HEK293 (cell line): ENCODE results near the gene MLLT6.
A peak's percentile ranks its signal among the peaks of the same experiment; 100 is the strongest.

ENCODE experiments used
- CTCF ChIA-PET: fragments of 350-600 bp; formaldehyde crosslinking; extraction: SDS; loops from one replicate; lab custom pipeline; 2021; ENCODE audit warnings: antibody characterized with exemption; lab: Yijun Ruan, JAX
- POLR2A ChIA-PET: fragments of 300-600 bp; formaldehyde crosslinking; extraction: SDS; loops from one replicate; lab custom pipeline; 2020; ENCODE audit warnings: antibody characterized with exemption, inconsistent platforms; lab: Yijun Ruan, JAX
- H3K27ac ChIP-seq: fragments of 200-500 bp; sonication (Bioruptor generic); 2 replicates; pipeline ENCODE4 v1.5.1; 2014; ENCODE audit warnings: low read depth, low read length, control low read depth, inconsistent platforms; ENCODE audit errors: extremely low read depth
- H3K36me3 ChIP-seq, 2 experiments: fragments of 200-500 bp in 1 of 2; sonication (Bioruptor generic) in 1 of 2; 1 replicate in 1 of 2; 2 replicates in 1 of 2; pipeline ENCODE4 v1.5.1; 2014 to 2017; ENCODE audit warnings: inconsistent platforms in 2 of 2, low read length in 2 of 2; ENCODE audit not compliant: control insufficient read depth in 2 of 2, insufficient read depth in 1 of 2
- H3K4me1 ChIP-seq: fragments of 200-500 bp; sonication (Bioruptor generic); 2 replicates; pipeline ENCODE4 v1.5.1; 2014; ENCODE audit warnings: mild to moderate bottlenecking, low read length, inconsistent platforms; ENCODE audit not compliant: control insufficient read depth, insufficient read depth
- H3K4me3 ChIP-seq: 2 replicates; pipeline ENCODE4 v1.5.1; 2011; ENCODE audit warnings: low read depth, mild to moderate bottlenecking, control low read depth, low read length, moderate library complexity
- H3K9me3 ChIP-seq: fragments of 200-500 bp; sonication (Bioruptor generic); 2 replicates; pipeline ENCODE4 v1.5.1; 2014; ENCODE audit warnings: low read depth, low read length, inconsistent platforms; ENCODE audit not compliant: control insufficient read depth, insufficient read depth
- CTCF ChIP-seq: fragments of 450-650 bp; formaldehyde crosslinking; IDR thresholded peaks from 2 replicates; pipeline ENCODE4 v1.5.1; 2016; ENCODE audit warnings: missing biosample characterization, missing genetic modification characterization
- EGR2 ChIP-seq: fragments of 450-650 bp; formaldehyde crosslinking; IDR thresholded peaks from 2 replicates; pipeline ENCODE4 v1.5.1; 2016; ENCODE audit warnings: low read depth, missing biosample characterization, missing genetic modification characterization
- GLIS1 ChIP-seq: fragments of 450-650 bp; formaldehyde crosslinking; IDR thresholded peaks from 2 replicates; pipeline ENCODE4 v1.5.1; 2016; ENCODE audit warnings: missing biosample characterization, missing genetic modification characterization
- MZF1 ChIP-seq: fragments of 450-650 bp; formaldehyde crosslinking; IDR thresholded peaks from 2 replicates; pipeline ENCODE4 v1.5.1; 2017; ENCODE audit warnings: missing biosample characterization, missing genetic modification characterization, borderline replicate concordance
- SALL2 ChIP-seq: fragments of 450-650 bp; formaldehyde crosslinking; IDR thresholded peaks from 2 replicates; pipeline ENCODE4 v1.5.0; 2017; ENCODE audit warnings: missing biosample characterization, mild to moderate bottlenecking, missing genetic modification characterization, borderline replicate concordance
- SCRT2 ChIP-seq: fragments of 450-650 bp; formaldehyde crosslinking; IDR thresholded peaks from 2 replicates; pipeline ENCODE4 v1.5.1; 2016; ENCODE audit warnings: missing biosample characterization, missing genetic modification characterization
- ZBTB48 ChIP-seq: fragments of 450-650 bp; formaldehyde crosslinking; IDR thresholded peaks from 2 replicates; pipeline ENCODE4 v1.5.1; 2016; ENCODE audit warnings: missing biosample characterization, missing genetic modification characterization
- ZBTB7A ChIP-seq: fragments of 450-650 bp; formaldehyde crosslinking; IDR thresholded peaks from 2 replicates; pipeline ENCODE4 v1.5.1; 2016; ENCODE audit warnings: low read depth, missing biosample characterization, missing genetic modification characterization
- ZNF114 ChIP-seq: fragments of 450-650 bp; formaldehyde crosslinking; IDR thresholded peaks from 2 replicates; pipeline ENCODE4 v1.5.0; 2017; ENCODE audit warnings: missing biosample characterization, missing genetic modification characterization
- ZNF157 ChIP-seq: fragments of 450-650 bp; formaldehyde crosslinking; IDR thresholded peaks from 2 replicates; pipeline ENCODE4 v1.5.1; 2016; ENCODE audit warnings: missing biosample characterization, missing genetic modification characterization
- ZNF23 ChIP-seq: fragments of 450-650 bp; formaldehyde crosslinking; IDR thresholded peaks from 2 replicates; pipeline ENCODE4 v1.5.1; 2016; ENCODE audit warnings: missing biosample characterization, missing genetic modification characterization, borderline replicate concordance
- ZNF266 ChIP-seq: fragments of 450-650 bp; formaldehyde crosslinking; IDR thresholded peaks from 2 replicates; pipeline ENCODE4 v1.5.1; 2016; ENCODE audit warnings: missing biosample characterization, missing genetic modification characterization, low read depth
- ZNF274 ChIP-seq, 2 experiments: fragments of 200-500 bp in 1 of 2; fragments of 450-650 bp in 1 of 2; sonication (Bioruptor generic) in 1 of 2; formaldehyde crosslinking in 1 of 2; IDR thresholded peaks; 2 replicates each; pipeline versions ENCODE4 v1.5.1 to v1.6.1; 2014 to 2016; ENCODE audit warnings: borderline replicate concordance in 1 of 2, inconsistent platforms in 1 of 2, low read length in 1 of 2, missing biosample characterization in 1 of 2, missing genetic modification characterization in 1 of 2
- ZNF530 ChIP-seq: fragments of 450-650 bp; formaldehyde crosslinking; IDR thresholded peaks from 2 replicates; pipeline ENCODE4 v1.5.1; 2016; ENCODE audit warnings: low read depth, missing biosample characterization, missing genetic modification characterization
- ZNF558 ChIP-seq: fragments of 450-650 bp; formaldehyde crosslinking; IDR thresholded peaks from 2 replicates; pipeline ENCODE4 v1.5.1; 2016; ENCODE audit warnings: missing biosample characterization, missing genetic modification characterization
- ZNF654 ChIP-seq: fragments of 450-650 bp; formaldehyde crosslinking; IDR thresholded peaks from 2 replicates; pipeline ENCODE4 v1.5.1; 2016; ENCODE audit warnings: low read depth, missing biosample characterization, missing genetic modification characterization
- ZSCAN18 ChIP-seq: fragments of 450-650 bp; formaldehyde crosslinking; IDR thresholded peaks from 2 replicates; pipeline ENCODE4 v1.5.1; 2016; ENCODE audit warnings: missing biosample characterization, missing genetic modification characterization
- TF ChIP-seq, protein P1 (sequence below): fragments of 450-650 bp; formaldehyde crosslinking; conservative IDR thresholded peaks from 2 replicates; pipeline ENCODE4 v1.5.1; 2016; ENCODE audit warnings: low read depth, missing biosample characterization, missing genetic modification characterization
- TF ChIP-seq, protein P2 (sequence below): fragments of 450-650 bp; formaldehyde crosslinking; IDR thresholded peaks from 2 replicates; pipeline ENCODE4 v1.5.1; 2017; ENCODE audit warnings: missing biosample characterization, missing genetic modification characterization

Gene MLLT6

DNA sequence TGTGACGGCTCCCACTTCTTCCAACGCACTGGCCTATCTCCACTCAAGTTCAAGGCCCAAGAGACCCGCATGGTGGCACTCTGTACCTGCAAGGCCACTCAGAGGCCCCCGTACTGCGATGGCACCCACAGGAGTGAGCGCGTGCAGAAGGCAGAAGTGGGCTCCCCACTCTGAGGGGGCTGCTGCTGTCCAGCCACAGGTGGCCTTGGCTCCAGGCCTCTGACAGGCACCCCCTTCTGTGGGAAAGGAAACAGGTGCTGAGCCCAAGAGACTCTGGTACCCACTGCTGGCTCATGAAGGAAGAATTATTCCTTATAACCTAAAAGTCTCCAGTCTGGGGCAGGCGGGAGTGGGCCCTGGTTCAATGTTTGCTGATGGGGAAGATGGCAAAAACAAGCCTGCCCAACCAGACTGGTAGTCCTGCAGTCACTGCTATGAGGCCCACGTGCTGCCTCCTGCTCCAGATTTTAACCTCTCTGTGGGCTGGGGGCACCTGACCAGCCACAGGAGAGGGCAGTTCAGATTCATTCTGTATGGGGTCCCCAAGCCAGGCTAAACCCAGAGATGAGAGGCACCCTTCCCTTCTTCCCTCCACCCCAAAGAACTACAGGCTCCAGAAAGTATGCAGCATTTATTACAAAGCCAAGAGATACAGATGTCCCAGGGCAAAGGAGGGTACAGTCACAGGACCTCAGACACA is 28.4 kb downstream of the MLLT6 start:
- H3K4me1 ChIP-seq = peaks cover 5% of the 10 kb centered on the region
- H3K36me3 ChIP-seq = peaks cover 23 to 68% of the 10 kb centered on the region in 2 experiments
- no peaks in the 10 kb centered on the region for H3K9me3 ChIP-seq
- H3K27ac ChIP-seq = no peak overlapping the region; the same call in 1 of the 2 replicates
- no peak overlapping the region for H3K4me3 ChIP-seq
- POLR2A ChIA-PET = interaction anchor here (0.5 to 1.7 kb wide), 3 partner anchors 12 to 269 kb away, joined by 3 to 6 read pairs (median 3); no protein-coding TSS in a partner anchor
- CTCF ChIA-PET = interaction anchor here (0.7 to 3.7 kb wide), 8 partner anchors 11 to 1805 kb away, joined by 3 to 60 read pairs (median 8); partner anchors contain the start of gene EPOP
- TF ChIP-seq SCRT2 (tag by site-specific recombination) (peak; percentile 63), ZNF274 (IDR thresholded peaks at IDR 0.05; ENCODE audit: low read length) (no peak), ZNF274 (tag by site-specific recombination; IDR thresholded peaks at IDR 0.05; ENCODE audit: borderline replicate concordance) (no peak)

DNA sequence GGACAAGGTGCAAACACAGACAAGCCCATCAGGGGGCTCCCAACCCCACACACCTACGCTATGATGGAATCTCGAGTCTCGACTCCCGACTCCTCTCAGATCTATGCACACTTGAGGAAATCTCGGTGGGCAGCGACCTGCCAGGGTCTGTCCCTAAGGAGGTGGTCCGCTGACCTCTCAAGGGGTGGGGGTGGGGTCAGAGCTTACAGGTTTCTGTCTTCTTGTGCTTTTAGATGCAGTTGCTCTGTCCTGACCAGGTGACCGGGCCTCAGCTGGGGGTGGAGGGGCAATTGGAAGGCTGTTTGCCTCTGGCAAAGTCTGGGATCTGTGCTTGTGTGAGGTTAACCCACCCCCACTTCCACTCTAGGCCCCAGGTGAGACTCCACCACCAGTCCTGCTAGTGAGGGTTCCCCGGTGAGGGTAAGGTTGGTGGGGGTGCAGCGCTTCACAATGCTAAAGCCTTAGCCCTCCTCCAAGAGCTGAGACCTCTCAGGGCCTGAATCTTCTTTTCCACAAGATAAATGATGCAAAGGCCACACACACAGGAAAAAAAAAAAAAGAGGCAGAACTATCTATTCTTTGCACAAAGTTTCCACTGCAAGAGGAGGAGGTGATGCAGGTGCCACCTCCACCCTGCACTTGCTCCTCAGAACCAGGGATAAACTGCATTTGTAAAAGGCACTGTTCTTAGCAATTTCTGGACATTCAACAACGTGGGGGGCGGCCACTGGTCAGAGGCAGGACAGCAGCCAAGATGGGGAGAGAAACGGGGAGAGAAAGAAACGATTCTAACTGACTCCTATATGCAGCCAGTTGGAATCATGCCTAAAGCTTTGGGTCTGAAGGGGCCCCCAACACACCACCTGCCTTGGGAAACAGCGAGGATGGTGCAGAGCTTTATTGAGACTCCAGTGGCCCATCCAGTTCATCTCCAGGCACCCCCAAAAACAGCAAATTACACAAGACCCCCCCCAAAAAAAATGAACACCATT is 29.2 kb downstream of the MLLT6 start:
- ChIA-PET POLR2A (interaction anchor here (0.6 to 3.2 kb wide), 9 partner anchors 10 to 62 kb away, joined by 3 to 18 read pairs (median 6); partner anchors contain the start of gene PSMB3), CTCF (interaction anchor here (0.6 to 3.7 kb wide), 38 partner anchors 9 to 1804 kb away, joined by 3 to 60 read pairs (median 4); partner anchors contain the start of genes EPOP and PCGF2)
- Histone ChIP-seq H3K36me3 (peaks cover 23 to 77% of the 10 kb centered on the region in 2 experiments), H3K27ac (no peak overlapping the region), H3K9me3 (no peaks in the 10 kb centered on the region), H3K4me3 (no peak overlapping the region), H3K4me1 (peaks cover 5% of the 10 kb centered on the region)
- TF ChIP-seq, protein P1, sequence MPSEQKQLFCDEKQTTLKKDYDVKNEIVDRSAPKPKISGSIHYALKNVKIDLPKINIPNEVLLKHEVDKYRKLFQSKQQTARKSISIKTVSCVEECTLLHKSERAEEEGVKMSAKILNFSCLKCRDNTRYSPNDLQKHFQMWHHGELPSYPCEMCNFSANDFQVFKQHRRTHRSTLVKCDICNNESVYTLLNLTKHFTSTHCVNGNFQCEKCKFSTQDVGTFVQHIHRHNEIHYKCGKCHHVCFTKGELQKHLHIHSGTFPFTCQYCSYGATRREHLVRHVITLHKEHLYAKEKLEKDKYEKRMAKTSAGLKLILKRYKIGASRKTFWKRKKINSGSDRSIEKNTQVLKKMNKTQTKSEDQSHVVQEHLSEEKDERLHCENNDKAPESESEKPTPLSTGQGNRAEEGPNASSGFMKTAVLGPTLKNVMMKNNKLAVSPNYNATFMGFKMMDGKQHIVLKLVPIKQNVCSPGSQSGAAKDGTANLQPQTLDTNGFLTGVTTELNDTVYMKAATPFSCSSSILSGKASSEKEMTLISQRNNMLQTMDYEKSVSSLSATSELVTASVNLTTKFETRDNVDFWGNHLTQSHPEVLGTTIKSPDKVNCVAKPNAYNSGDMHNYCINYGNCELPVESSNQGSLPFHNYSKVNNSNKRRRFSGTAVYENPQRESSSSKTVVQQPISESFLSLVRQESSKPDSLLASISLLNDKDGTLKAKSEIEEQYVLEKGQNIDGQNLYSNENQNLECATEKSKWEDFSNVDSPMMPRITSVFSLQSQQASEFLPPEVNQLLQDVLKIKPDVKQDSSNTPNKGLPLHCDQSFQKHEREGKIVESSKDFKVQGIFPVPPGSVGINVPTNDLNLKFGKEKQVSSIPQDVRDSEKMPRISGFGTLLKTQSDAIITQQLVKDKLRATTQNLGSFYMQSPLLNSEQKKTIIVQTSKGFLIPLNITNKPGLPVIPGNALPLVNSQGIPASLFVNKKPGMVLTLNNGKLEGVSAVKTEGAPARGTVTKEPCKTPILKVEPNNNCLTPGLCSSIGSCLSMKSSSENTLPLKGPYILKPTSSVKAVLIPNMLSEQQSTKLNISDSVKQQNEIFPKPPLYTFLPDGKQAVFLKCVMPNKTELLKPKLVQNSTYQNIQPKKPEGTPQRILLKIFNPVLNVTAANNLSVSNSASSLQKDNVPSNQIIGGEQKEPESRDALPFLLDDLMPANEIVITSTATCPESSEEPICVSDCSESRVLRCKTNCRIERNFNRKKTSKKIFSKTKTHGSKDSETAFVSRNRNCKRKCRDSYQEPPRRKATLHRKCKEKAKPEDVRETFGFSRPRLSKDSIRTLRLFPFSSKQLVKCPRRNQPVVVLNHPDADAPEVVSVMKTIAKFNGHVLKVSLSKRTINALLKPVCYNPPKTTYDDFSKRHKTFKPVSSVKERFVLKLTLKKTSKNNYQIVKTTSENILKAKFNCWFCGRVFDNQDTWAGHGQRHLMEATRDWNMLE = no peak
- TF ChIP-seq ZBTB48 (tag by site-specific recombination) (no peak), GLIS1 (tag by site-specific recombination) (peak; percentile 68), ZNF558 (no peak), ZSCAN18 (tag by site-specific recombination) (no peak), ZBTB7A (tag by site-specific recombination) (no peak), ZNF530 (tag by site-specific recombination) (no peak), SALL2 (tag by site-specific recombination) (no peak), ZNF157 (tag by site-specific recombination) (no peak), CTCF (0 out of 2 replicates have a peak, but pooled peaks have one; percentile 37), EGR2 (tag by site-specific recombination) (no peak), ZNF654 (tag by site-specific recombination) (0 out of 2 replicates have a peak, but pooled peaks have one; percentile 12), ZNF23 (tag by site-specific recombination) (no peak), ZNF266 (no peak), ZNF114 (tag by site-specific recombination) (no peak), MZF1 (tag by site-specific recombination) (no peak)
- TF ChIP-seq, protein P2, sequence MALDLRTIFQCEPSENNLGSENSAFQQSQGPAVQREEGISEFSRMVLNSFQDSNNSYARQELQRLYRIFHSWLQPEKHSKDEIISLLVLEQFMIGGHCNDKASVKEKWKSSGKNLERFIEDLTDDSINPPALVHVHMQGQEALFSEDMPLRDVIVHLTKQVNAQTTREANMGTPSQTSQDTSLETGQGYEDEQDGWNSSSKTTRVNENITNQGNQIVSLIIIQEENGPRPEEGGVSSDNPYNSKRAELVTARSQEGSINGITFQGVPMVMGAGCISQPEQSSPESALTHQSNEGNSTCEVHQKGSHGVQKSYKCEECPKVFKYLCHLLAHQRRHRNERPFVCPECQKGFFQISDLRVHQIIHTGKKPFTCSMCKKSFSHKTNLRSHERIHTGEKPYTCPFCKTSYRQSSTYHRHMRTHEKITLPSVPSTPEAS (tag by site-specific recombination) = no peak
